Loucy (cell line): ENCODE results near the gene PTPRZ1.

Source experiments
- EZH2phosphoT487 ChIP-seq: fragments of 200-600 bp; IDR thresholded peaks from 2 replicates; pipeline ENCODE4 v1.6.1; 2018; ENCODE audit warnings: antibody characterized with exemption, mild to moderate bottlenecking, moderate library complexity, borderline replicate concordance
- TF ChIP-seq, protein P1 (sequence below): fragments of 200-600 bp; sonication (generic); conservative IDR thresholded peaks from 2 replicates; pipeline ENCODE4 v1.5.1; 2014; ENCODE audit warnings: mild to moderate bottlenecking, antibody characterized with exemption, low read length

DNA sequence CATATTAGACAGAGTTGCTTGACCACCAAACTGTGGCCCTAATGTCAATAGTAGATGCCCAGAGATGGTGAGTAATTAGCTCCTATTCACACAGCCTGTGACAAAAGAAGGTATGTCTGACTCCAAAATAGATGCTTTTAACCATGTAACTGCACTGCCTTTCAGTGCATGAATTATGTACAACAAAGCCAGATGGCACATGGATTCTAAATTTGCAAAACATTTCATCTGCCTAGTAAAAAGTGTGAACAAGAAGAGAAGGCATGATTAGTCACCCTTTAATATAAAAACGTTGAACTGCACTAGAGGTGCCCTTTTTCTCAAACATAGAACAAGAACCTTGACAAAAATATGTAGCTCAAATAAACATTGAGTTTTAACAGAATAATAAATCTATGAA, 35.5 kb upstream of the PTPRZ1 start:
- TF ChIP-seq, protein P1, sequence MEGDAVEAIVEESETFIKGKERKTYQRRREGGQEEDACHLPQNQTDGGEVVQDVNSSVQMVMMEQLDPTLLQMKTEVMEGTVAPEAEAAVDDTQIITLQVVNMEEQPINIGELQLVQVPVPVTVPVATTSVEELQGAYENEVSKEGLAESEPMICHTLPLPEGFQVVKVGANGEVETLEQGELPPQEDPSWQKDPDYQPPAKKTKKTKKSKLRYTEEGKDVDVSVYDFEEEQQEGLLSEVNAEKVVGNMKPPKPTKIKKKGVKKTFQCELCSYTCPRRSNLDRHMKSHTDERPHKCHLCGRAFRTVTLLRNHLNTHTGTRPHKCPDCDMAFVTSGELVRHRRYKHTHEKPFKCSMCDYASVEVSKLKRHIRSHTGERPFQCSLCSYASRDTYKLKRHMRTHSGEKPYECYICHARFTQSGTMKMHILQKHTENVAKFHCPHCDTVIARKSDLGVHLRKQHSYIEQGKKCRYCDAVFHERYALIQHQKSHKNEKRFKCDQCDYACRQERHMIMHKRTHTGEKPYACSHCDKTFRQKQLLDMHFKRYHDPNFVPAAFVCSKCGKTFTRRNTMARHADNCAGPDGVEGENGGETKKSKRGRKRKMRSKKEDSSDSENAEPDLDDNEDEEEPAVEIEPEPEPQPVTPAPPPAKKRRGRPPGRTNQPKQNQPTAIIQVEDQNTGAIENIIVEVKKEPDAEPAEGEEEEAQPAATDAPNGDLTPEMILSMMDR = no peak
- TF ChIP-seq EZH2phosphoT487 = no peak
